Measurements from ENCODE around the gene PRRC2B. TPM values are rescaled to one million over a fixed set of nuclear protein-coding genes. Genes with fewer than 3 reads are reported as not detected.

PRRC2B gene
- total and polyA plus RNA-seq, 2 of the 8 experiments (the other 6 are each of a cell fraction or from before 2014, with no cell fraction given): 37.3 to 249 TPM

DNA sequence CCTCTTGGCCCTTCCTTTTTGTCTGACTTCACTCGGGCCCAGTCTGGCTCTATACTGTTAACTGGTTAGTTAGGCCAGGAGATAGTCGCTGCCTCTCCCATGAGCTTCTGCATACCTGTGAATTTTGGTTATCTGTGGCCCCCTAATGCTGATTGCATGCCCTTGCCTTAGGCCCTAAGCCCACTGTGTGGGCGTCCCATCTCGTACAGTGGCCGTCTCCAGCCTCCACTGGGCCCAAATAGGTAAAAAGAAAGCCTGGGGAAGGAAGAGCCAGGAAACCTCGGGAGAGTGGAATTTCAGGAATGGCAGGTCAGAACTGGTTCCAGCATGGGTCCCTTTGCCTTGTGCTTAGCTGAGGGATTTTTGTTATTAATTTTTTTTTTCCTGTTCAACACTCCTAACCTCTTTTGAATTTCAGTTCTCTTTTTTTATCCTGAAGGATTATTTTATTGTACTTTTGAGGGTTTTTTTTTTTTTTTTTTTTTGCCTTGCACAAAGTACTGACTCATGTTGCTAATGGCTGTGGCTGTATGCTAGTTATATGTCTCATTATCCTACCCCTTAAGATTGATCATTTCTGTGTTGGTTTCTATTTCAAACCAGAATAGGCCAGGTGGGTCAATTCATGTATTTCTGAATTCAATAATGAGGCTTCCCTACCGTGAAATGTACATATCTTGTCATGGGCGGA is 3.4 kb downstream of the PRRC2B start (continued):
- no peak for TF ChIP-seq CHD7 (IDR thresholded peaks at IDR 0.05; ENCODE audit: insufficient replicate concordance, low read length)
- TF ChIP-seq CEBPB (IDR thresholded peaks at IDR 0.05; ENCODE audit: low read depth, low read length): no peak
- peak; percentile 74; the same call in 1 of the 2 replicates for TF ChIP-seq EGR1 (IDR thresholded peaks at IDR 0.05; ENCODE audit: borderline replicate concordance, low read depth, low read length)
- TF ChIP-seq FOSL1 (IDR thresholded peaks at IDR 0.05; ENCODE audit: insufficient read depth, low read depth, low read length): no peak
- no peak for TF ChIP-seq KDM1A (IDR thresholded peaks at IDR 0.05; ENCODE audit: borderline replicate concordance, low read length)
- TF ChIP-seq, protein P1, sequence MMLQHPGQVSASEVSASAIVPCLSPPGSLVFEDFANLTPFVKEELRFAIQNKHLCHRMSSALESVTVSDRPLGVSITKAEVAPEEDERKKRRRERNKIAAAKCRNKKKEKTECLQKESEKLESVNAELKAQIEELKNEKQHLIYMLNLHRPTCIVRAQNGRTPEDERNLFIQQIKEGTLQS (IDR thresholded peaks at IDR 0.05; ENCODE audit: insufficient read depth, low read depth, low read length): no peak
- no peak for TF ChIP-seq KDM5A (IDR thresholded peaks at IDR 0.05; ENCODE audit: low read length)
- no peak for TF ChIP-seq EP300 (IDR thresholded peaks at IDR 0.05; ENCODE audit: borderline replicate concordance in 1 of 2, low read depth in 2 of 2, low read length in 2 of 2)
- TF ChIP-seq YY1 (IDR thresholded peaks at IDR 0.05; ENCODE audit: low read depth, low read length): 0 out of 2 replicates have a peak, but pooled peaks have one; percentile 14
- no peak for TF ChIP-seq RXRA (IDR thresholded peaks at IDR 0.05; ENCODE audit: insufficient read depth, low read depth, low read length)

Data from H1 (cell line).